GM04503 (cell line): ENCODE measurements around the gene PEX26.
A peak's percentile ranks its signal among the peaks of the same experiment; 100 is the strongest.
"Not testable (repeated sequence)": the region's sequence is repeated elsewhere in the genome, so short reads cannot be mapped to it uniquely, and the experiment has no call there.

Source experiments
- DNase-seq: peaks from one replicate; pipeline ENCODE4 v3.0.0-alpha.2; 2012; ENCODE audit warnings: low read depth

PEX26 gene

DNA sequence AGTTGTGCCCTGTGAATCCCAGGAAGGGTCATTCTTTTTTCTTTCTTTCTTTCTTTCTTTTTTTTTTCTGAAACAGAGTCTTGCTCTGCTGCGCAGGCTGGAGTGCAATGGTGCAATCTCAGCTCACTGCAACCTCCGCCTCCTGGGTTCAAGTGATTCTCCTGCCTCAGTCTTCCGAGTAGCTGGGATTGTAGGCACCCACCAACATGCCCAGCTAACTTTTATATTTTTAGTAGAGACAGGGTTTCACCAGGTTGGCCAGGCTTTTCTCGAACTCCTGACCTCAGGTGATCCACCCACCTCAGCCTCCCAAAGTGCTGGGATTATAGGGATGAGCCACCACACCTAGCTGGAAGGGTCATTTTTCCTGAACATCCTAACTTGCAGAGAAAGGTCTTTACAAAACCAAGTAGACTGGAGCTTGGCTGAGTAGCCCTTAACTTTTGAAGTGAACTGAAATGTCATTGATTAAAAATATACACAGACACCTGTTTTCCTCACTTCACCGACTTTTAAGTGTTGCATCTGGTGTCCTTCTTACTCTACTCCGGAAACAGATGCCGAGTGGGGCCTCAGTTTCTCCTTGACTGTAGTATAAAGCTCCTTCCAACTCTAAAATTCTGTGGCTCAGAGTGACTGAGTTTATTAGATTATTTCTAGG is 6.4 kb upstream of the PEX26 start:
- not testable (repeated sequence) for DNase-seq

DNA sequence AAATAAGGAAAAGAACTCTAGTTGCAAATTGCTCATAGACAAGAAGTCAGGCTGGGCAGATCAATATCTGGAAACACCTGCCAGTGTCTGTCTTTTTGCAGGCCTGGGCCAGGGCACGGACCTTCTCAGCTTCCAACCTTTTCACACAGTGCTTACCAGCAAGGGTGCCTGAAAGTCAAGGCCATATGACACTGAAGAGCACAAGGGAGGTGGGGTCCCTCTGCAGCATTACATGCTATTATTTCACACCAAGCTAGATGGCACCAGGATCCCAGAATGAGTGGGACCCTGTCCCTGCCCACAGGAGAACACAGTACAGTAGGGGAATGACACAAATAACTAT is 5.9 kb upstream of the PEX26 start:
- DNase-seq = no peak

DNA sequence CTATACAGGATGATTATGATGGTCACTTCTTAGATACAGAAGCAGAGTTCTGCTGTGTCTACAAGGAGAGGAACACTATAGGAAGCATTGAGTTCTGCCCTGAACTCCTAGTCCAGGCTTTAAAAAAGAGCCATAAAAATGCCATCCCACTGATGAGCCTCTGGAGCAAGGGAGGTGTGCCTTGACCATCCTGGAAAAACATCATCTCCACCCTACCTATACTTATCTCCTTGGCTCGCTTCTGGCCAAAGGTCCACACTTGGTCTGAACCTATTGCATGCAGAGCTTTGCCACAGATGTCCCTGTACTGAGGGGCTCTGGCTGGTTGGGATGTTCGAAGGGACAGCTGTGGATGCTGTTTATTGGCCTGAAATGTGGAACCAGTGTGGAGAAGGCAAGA is 4.3 kb upstream of the PEX26 start:
- DNase-seq = no peak

DNA sequence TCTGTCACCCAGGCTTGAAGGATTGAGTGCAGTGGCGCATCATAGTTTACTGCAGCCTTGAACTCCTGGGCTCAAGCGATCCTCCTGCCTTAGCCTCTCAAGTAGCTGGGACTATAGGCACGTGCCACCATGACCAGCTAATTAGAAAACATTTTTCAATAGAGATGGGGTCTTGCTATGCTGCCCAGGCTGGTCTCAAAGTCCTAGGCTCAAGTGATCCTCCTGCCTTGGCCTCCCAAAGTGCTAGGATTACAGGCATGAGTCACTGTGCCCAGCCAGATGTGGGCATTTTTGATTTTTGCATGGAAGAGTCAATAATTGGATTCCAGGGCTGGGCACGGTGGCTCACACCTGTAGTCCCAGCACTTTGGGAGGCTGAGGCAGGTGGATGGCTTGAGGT is 3.9 kb upstream of the PEX26 start:
- not testable (repeated sequence) for DNase-seq

DNA sequence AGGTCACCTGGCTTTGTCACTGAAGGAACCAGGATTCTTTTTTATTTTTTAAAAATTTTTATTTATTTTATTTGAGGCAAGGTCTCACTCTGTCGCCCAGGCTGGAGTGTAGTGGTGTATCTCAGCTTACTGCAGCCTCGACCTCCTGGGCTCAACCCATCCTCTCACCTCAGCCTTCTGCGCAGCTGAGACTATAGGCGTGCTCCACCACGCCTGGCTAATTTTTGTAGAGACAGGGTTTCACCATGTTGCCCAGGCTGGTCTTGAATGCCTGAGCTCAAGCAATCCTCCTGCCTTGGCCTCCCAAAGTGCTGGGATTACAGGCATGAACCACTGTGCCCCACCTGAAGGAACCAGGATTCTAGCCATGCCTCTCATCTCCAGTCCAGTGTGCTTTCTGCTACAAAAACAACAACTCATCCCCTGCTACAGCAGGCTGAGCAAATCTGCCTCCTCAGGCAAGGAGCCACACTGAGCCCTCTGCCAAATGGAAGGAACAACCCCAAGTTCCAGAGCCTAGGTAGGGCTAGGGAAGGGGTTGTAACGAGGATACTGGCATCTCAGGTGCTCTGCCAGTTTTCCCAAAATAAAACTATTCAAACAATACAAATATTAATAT is 2.6 kb upstream of the PEX26 start:
- DNase-seq = no peak

DNA sequence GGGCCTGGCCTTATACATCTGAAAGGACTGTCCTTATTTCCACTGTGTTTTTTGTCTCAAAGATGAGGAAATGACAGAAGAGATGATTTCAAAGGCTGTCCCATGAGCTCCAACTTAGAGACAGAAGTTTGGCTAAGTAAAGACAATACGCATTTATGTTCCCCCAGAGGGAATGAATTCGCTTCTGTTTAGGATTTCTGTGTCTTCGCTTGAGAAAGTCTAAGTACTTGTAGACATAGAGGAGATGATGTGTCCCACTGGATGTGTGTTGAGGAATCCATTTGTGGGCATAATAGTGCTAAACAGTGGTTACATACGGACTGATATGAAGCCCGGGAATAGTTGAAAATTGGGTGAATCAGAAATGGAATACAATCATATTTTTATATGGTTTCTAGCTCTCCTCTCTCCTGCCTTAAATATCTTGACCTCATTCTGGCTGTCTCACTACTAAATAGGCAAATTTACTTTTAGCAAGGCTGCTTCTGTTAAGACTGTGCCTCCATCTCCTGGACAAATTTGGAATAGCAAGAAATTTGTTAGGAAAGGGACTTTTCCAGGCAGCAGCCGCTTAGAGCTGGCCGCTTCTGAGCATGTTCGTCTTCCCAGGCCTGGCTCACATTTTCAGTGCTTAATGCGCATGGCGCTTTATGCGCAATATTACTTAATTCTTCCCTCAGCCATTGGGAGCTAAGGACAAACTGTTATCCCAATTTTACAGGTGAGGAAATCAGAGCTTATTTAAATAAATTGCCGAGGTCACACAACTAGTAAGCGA is 1.9 kb upstream of the PEX26 start:
- peak; percentile 67 for DNase-seq

DNA sequence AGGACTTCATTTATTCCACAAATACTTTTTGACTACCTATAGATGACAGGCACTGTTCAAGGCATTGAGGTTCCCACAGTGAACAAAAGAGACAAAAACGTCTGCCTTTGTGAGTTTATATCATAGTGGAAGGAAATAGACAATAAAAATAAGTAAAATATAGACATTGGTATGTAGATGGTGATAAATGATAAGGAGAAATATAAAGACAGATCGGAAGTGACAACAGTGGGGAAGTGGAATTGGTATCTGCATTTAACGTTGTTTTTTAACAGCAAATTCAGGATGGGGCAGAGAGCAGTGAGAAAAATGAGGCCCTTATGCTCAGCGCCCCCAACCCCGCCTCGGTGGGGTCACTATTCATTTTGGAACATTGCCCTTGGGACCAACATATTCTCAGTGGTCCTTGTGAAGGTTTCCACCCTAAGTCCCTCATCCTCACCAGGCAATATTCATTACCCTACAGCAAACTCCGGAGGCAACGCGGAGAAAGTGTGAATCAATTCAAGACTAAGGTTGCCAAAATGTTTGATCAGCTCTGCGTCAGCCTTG is 627 bp upstream of the PEX26 start:
- no peak for DNase-seq

DNA sequence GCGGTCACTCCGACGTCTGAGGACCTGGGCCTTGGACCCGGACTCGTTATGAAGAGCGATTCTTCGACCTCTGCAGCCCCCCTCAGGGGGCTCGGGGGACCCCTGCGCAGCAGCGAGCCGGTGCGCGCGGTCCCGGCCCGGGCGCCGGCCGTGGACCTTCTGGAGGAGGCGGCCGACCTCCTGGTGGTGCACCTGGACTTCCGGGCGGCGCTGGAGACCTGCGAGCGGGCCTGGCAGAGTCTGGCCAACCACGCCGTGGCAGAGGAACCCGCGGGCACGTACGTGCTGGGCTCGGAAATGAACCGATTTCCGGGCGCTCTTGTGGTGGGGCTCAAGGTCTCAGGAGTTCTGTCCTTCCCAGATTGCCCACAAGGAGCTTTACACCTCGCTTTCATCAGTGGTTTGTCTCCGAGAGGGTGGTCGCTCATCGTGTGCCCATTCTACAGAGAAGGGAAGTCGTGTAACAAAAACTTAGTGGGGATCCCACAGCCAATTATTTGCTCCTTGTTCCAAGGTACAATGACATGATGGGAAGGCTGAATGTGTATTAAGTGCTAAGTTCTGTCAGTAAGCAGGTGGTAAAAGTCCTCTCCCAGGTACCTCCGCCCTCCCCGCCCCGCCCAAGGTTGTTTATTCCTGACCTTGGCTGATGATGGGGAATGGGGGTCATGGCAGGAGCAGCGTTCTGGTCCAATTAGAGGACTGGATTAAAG is 695 bp downstream of the PEX26 start:
- no peak for DNase-seq

DNA sequence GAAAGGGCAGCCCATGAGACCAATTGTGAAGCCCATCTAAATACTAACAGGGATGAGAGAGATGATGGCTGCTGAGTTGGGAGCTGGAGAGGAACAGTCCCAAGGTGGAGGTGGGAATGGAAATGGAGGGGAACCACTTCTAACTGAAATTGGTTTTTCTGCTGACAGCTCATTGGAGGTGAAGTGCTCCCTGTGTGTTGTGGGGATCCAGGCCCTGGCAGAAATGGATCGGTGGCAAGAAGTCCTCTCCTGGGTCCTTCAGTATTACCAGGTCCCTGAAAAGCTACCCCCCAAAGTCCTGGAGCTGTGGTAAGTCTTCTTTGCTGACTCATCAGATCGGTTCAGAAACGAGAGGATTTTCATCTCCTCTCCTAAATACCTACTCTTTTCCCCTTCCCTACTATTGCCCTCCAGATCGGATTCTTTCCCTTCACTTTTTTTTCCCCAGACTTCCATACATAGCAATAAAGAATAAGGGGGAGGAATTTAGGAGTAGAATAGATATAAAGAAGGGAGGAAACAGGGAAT is 2.0 kb downstream of the PEX26 start:
- no peak for DNase-seq

DNA sequence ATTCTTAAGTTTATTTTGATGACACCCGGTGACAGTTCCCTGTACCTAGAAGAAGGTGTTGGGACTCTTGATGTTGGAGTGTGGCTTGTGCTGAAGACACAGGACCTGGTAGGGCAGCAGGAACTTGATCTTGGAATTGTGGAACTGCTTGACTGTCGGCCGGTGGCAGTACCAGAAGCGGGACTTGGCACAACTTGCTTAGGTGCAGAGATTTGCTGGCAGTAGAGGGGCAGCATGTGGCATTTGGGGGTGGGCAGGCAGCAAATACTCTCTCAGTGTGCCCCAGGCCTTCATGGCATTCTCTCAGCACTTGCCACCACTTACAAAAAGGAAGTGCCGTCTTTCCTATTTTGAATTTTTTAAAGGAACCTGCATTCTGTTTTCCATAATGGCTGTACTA is 3.6 kb downstream of the PEX26 start:
- no peak for DNase-seq

DNA sequence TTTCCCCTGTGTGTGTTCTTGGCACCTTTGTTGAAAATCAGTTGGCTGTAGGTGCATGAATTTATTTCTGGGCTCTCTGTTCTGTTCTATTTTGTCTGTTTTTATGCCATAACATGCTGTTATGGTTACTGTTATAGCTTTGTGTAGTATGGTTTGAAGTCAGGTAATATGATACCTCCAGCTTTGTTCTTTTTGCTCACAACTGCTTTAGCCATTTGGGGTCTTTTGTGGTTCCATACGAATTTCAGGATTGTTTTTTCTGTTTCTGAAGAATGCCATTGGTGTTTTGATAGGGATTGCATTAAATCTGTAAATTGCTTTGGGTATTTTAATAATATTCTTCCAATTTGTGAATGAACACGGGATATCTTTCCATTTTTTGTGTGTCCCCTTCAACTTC is 4.7 kb downstream of the PEX26 start:
- DNase-seq = no peak

DNA sequence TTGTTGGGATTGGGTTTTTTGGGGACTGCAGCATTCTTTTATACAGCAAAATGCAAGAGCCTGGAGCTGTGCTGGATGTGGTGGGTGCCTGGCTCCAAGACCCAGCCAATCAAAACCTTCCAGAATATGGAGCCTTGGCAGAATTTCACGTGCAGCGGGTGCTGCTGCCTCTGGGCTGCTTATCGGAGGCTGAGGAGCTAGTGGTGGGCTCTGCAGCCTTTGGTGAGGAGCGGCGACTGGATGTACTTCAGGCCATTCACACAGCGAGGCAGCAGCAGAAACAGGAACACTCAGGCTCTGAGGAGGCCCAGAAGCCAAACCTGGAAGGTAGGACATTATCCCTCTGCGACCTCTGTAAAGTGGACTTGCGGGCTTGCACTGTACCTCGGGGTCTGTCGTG is 5.6 kb downstream of the PEX26 start:
- no peak for DNase-seq

DNA sequence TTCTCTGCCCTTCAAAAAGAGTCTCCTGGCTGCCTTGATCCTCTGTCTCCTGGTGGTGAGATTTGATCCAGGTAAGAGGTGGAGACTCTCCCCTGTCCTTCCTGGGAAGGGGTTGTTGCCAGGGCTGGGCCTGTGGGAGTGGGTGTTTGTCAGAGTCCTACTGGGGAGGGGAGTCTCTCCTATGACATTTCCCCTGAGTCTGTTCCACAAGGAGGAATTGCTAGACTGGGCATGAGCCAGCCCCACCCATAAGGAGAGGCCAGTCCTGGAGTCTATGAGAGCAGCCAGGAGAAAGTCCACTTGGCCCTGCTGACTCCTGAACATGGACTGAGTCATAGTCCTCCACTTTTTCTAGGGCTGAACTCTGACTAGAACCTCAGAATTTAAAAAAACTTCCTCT is 7.4 kb downstream of the PEX26 start:
- DNase-seq = no peak

DNA sequence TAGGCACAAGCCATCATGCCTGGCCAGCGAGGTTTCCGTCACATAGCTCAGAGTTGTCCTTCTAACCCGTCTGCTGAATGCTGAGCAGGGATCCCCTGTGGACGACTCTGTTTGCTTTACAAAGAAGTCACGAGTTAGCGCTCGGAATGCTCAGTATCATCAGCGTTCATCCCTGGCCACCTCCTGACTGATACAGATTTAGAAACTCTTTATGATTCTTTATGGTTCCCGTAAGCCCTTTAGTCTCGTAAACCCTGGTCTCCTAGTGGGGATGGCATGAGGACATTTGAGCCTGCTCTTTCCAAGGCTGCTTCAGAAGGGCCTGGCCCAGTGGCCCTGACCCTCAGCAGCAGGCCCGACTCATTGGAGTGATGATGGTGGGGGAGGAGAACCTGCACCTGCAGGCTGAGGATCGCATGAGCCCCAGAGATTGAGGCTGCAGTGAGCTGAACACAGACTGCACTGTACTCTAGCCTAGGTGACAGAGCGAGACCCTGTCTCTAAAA is 9.6 kb downstream of the PEX26 start:
- DNase-seq = no peak

DNA sequence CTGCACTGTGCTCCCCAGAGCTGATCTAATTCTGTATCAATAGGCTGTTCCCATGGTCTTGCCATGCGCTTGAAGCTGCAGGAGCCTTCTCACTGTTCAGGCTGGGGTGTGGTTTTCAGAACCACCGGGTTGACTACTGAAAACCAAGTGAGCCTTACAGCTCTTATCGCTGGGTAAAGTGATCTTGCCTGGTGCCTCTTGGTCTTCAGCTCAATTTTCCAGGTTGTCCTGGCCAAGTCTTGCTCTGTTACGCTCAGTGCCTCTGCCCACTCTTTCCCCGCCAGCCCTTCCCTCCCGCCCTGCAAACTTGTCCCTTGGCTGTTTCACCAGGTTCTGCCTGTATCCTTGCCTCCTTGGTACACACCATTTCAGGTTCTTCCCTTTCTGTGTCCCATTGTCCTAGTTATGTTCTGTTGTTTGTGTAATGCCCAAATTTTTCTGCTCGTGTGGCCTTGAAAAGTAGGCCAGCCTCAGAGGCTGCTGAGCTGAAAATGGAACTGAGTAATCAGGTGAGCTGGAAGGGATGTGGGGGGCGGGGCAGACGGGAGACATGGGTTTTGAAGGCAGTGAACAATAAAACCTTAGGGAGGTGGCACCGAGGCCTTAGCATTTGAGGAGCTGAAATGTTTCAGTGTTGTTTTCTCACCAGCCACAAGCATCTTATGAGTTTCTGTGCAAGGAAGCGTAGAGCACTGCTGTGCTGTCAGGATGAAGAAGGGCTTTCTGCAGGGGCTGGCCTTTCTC is 11.2 kb downstream of the PEX26 start:
- DNase-seq = no peak

DNA sequence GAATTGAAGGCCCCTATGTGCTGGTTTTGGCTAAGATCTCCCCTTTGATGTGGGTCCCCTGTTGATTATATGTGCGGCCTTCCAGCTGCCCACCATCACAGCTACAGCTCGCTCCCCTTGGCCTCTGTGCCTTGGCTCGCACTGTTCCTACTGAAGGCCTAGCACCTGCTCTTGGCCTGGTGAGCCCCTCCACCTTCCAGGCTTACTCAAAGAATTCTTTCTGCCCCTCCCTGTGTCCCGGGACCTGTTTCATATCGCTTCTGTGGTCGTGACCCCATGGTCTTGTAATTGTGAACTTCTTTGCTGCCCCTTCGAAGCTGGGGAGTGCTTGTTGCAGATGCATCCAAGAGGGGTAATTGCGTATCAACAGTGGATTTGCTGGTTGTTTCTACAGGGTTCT is 12.5 kb downstream of the PEX26 start:
- DNase-seq = no peak

DNA sequence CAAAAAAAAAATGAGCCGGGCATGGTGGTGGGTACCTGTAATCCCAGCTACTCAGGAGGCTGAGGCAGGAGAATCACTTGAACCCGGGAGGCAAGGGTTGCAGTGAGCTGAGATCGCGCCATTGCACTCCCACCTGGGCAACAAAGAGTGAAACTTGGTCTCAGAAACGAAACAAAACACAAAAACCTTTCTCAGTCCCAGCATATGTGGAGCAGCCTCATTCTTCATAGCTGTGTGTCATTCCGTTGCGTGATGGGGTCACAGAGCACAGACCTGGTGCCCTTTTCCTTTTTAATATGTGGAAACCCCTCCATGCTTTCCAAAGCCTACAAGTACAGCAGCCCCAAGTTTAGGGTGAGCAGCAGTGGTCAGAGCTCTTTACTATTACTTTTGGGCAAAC is 13.7 kb downstream of the PEX26 start:
- no peak for DNase-seq

DNA sequence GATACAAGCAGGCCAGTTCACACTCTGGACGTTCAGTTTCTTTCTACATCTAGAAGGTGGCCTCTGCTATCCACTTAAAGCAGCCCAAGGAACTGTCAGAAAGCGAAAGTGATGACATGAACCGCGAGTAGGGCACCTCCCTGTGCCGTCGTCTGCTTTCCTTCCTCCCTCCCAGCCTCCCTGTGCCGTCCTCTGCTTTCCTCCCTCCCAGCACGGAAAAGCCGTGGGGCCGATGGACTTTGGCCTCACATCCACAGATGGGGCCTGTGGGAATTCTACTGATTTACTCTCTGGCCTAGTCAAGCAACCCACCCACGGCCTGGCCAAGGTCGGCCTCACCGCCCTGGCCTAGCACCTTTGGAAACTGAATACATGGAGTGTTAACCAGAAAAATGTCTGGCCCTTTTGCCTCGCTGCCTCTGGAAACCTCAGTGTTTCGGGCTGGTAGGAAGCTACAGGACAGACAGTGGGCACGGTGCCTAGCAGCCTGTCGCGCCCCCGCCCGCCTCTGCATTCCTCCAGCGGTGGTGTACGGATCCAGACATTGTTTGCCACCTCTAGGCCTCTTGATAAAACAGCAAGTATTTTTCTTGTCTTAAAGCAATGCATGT is 14.2 kb downstream of the PEX26 start:
- DNase-seq = no peak

DNA sequence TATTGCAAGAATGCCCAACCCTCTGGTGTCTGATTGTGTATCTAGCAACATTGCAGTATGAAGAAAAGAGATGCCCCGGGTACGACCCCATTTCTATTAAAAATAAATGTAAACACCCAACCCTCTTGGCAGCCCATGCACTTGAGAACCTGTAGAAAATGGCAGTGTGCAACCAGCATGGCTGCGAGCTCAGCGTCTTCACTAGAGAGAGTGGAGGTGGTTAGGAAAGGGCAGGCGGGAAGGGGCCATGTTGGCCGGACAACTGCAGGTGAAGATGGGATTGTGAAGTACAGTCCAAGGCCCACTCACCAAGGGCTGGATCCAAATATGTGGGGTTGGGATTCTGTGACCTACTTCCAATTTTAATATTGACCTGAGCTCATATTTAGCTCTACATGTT is 15.9 kb downstream of the PEX26 start:
- no peak for DNase-seq

DNA sequence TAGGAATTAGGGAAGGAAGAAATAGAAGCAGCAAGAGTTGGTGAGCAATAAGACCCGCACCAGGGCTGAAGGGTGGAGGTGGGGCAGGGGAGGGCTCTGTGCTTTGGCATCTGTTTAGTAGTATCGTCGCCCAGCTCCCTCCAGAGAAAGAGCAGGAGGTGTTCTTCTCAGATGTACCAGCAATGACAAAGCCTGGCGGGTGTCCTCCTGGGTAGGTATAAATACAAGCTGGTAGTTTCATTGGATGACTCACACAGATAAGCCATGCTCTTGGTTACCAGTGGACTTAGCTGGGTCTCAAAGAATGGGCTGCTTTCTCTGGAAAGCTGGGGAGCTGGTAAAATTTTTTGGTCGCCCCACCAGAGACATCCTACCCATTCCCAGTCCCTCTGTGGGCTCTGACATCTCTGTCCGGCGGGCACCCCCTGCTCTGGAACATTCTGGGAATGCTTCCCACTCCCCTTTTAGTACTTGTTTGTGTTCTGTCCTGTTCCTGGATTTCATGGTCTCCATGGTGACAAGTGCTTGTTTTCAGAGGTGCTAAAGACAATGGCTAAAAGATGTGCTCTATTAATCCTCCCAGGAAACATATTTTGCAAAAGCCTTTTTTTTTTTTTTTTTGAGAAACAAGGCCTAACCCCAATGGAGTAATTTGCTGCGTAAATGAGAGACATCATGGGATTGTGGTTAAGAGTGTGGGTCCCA is 17.5 kb downstream of the PEX26 start:
- DNase-seq = no peak
